ENCODE data around the gene CERS6. TPM values are rescaled to one million over a fixed set of nuclear protein-coding genes. Genes with fewer than 3 reads are reported as not detected.

Gene CERS6
- total and polyA plus RNA-seq, 10 of the 15 experiments (the other 5 are each of a cell fraction or from before 2014, with no cell fraction given): 1.3 to 20.4 (median 14.1) TPM

GRCh38 chr2:168624028-168624427 is 168.0 kb downstream of the CERS6 start:
- no peak for FAIRE-seq
- ChIA-PET CTCF (interaction anchor here (0.6 to 2.1 kb wide), 3 partner anchors 8 to 334 kb away, joined by 3 to 7 read pairs (median 4); no protein-coding TSS in a partner anchor), RAD21 (ENCODE audit: unreplicated experiment) (no interaction called here), POLR2A (no interaction called here), SMC1A (ENCODE audit: uncharacterized antibody, unreplicated experiment) (no interaction called here)
- DNase-seq (ENCODE audit: low read depth, low spot score): no peak
- intact Hi-C loops (cut with micrococcal nuclease; ENCODE audit: unreplicated experiment): no loop called here
- Histone ChIP-seq H3K9me3 (replicated peaks; ENCODE audit: control insufficient read depth, insufficient read depth, low read length) (no peaks in the 10 kb centered on the region), H4K20me1 (ENCODE audit: control insufficient read depth, insufficient read depth) (no peaks in the 10 kb centered on the region), H3K4me2 (ENCODE audit: control insufficient read depth, insufficient read depth) (no peak overlapping the region), H3K9ac (ENCODE audit: control insufficient read depth, insufficient read depth, low read length) (no peak overlapping the region), H3K27me3 (replicated peaks in 1 of 2; ENCODE audit: control insufficient read depth in 2 of 2, insufficient read depth in 2 of 2, low read length in 1 of 2) (no peaks in the 10 kb centered on the region), H3K4me3 (no peak overlapping the region), H2AFZ (ENCODE audit: control insufficient read depth, low read depth, low read length) (no peak overlapping the region), H3K36me3 (ENCODE audit: control insufficient read depth in 2 of 2, insufficient read depth in 2 of 2, low read length in 1 of 2) (no peaks in the 10 kb centered on the region), H3K79me2 (ENCODE audit: control insufficient read depth, insufficient read depth, low read length) (peaks cover 2% of the 10 kb centered on the region; the same call in 1 of the 2 replicates), H3K4me1 (ENCODE audit: control insufficient read depth, insufficient read depth, low read length) (peaks cover 7% of the 10 kb centered on the region; the same call in 1 of the 2 replicates), H3K27ac (ENCODE audit: control insufficient read depth, insufficient read depth) (0 out of 2 replicates have a peak overlapping the region, but pooled peaks have one; percentile 1)
- TF ChIP-seq SPI1 (IDR thresholded peaks at IDR 0.05; ENCODE audit: borderline replicate concordance, insufficient read depth, low read depth, low read length) (peak; percentile 46; the same call in 1 of the 2 replicates), TCF12 (IDR thresholded peaks at IDR 0.05; ENCODE audit: low read depth, low read length) (no peak), MXI1 (IDR thresholded peaks at IDR 0.05; ENCODE audit: low read depth, low read length) (no peak), ATF3 (IDR thresholded peaks at IDR 0.05; ENCODE audit: borderline replicate concordance, extremely low read depth, low read depth, low read length) (no peak)
- in situ Hi-C loops (cut with MboI): no loop called here
- BruUV-seq (replicated peaks): no TSS peak
- ATAC-seq: peak; percentile 46; the same call in 1 of the 3 replicates
- 55% methylated on average over 3 of the region's 3 CpGs for WGBS (ENCODE audit: insufficient coverage, insufficient replicate concordance, low lambda C conversion rate, missing lambda C conversion rate)

- Histone ChIP-seq H3K9ac (ENCODE audit: control insufficient read depth, insufficient read depth, low read length) (no peak overlapping the region), H3K79me2 (ENCODE audit: control insufficient read depth, insufficient read depth, low read length) (peaks cover 2% of the 10 kb centered on the region), H3K27me3 (replicated peaks in 1 of 2; ENCODE audit: control insufficient read depth in 2 of 2, insufficient read depth in 2 of 2, low read length in 1 of 2) (no peaks in the 10 kb centered on the region), H4K20me1 (ENCODE audit: control insufficient read depth, insufficient read depth) (no peaks in the 10 kb centered on the region), H3K36me3 (ENCODE audit: control insufficient read depth in 2 of 2, insufficient read depth in 2 of 2, low read length in 1 of 2) (no peaks in the 10 kb centered on the region), H3K27ac (ENCODE audit: control insufficient read depth, insufficient read depth) (peak overlapping the region; percentile 28), H3K9me3 (replicated peaks; ENCODE audit: control insufficient read depth, insufficient read depth, low read length) (no peaks in the 10 kb centered on the region; the same call in 2 of the 3 replicates), H2AFZ (ENCODE audit: control insufficient read depth, low read depth, low read length) (peak overlapping the region; percentile 40), H3K4me1 (ENCODE audit: control insufficient read depth, insufficient read depth, low read length) (peaks cover 7% of the 10 kb centered on the region; the same call in 1 of the 2 replicates), H3K4me3 (no peak overlapping the region), H3K4me2 (ENCODE audit: control insufficient read depth, insufficient read depth) (peak overlapping the region; percentile 53)
- intact Hi-C loops (cut with micrococcal nuclease; ENCODE audit: unreplicated experiment): no loop called here
- in situ Hi-C loops (cut with MboI): no loop called here
- SMC1A ChIA-PET (ENCODE audit: uncharacterized antibody, unreplicated experiment): no interaction called here
- RAD21 ChIA-PET (ENCODE audit: unreplicated experiment): no interaction called here
- no TSS peak for BruUV-seq (replicated peaks)
- CTCF ChIA-PET: interaction anchor here (2.1 kb wide), 1 partner anchor 10 kb away, joined by 7 read pairs; no protein-coding TSS in a partner anchor
- ATAC-seq (peak; percentile 27; the same call in 2 of the 3 replicates), FAIRE-seq (no peak), DNase-seq (ENCODE audit: low read depth, low spot score) (no peak)
- POLR2A ChIA-PET: no interaction called here
- 99% methylated on average over 4 of the region's 4 CpGs for WGBS (ENCODE audit: insufficient coverage, insufficient replicate concordance, low lambda C conversion rate, missing lambda C conversion rate)
- TF ChIP-seq NR2F1 (conservative IDR thresholded peaks at IDR 0.05) (no peak), POLR2AphosphoS5 (IDR thresholded peaks at IDR 0.05; ENCODE audit: low read length) (no peak), PAX8 (IDR thresholded peaks at IDR 0.05) (no peak), CHD2 (IDR thresholded peaks at IDR 0.05; ENCODE audit: borderline replicate concordance, low read depth, low read length) (no peak), NFYA (IDR thresholded peaks at IDR 0.05; ENCODE audit: borderline replicate concordance, low read depth, low read length) (no peak), ZNF384 (IDR thresholded peaks at IDR 0.05; ENCODE audit: borderline replicate concordance, low read depth, low read length) (no peak), ZZZ3 (IDR thresholded peaks at IDR 0.05; ENCODE audit: control insufficient read depth, insufficient read length, low read depth) (no peak), USF2 (IDR thresholded peaks at IDR 0.05; ENCODE audit: borderline replicate concordance, low read depth, low read length) (no peak), ZNF24 (IDR thresholded peaks at IDR 0.05) (no peak), GATAD2B (conservative IDR thresholded peaks at IDR 0.05; ENCODE audit: low read depth) (no peak), IRF4 (IDR thresholded peaks at IDR 0.05; ENCODE audit: low read depth, low read length) (no peak), IKZF1 (conservative IDR thresholded peaks at IDR 0.05) (no peak)
- TF ChIP-seq, protein P1, sequence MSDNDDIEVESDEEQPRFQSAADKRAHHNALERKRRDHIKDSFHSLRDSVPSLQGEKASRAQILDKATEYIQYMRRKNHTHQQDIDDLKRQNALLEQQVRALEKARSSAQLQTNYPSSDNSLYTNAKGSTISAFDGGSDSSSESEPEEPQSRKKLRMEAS (IDR thresholded peaks at IDR 0.05; ENCODE audit: low read depth, low read length): no peak
These were observed 170.0 kb downstream of the CERS6 start for GRCh38 chr2:168626096-168626495.

Data from GM12878 (cell line).